Measurements from ENCODE around the gene MRGPRF.

MRGPRF gene

GRCh38 chr11:69017951-69018350 is 4.9 kb upstream of the MRGPRF start:
- Mint-ChIP-seq H3K4me1 (no peaks in the 10 kb centered on the region), H3K9me3 (no peaks in the 10 kb centered on the region), H3K27me3 (peaks cover 58% of the 10 kb centered on the region), H3K36me3 (no peaks in the 10 kb centered on the region), H3K4me3 (no peak overlapping the region), H3K27ac (no peak overlapping the region)
- no peak for DNase-seq
- CTCF ChIA-PET, result no interaction called here

GRCh38 chr11:69014898-69015549 is 2.0 kb upstream of the MRGPRF start:
- Mint-ChIP-seq H3K9me3 (no peaks in the 10 kb centered on the region), H3K27me3 (peaks cover 78% of the 10 kb centered on the region), H3K27ac (no peak overlapping the region), H3K36me3 (no peaks in the 10 kb centered on the region), H3K4me3 (no peak overlapping the region), H3K4me1 (peaks cover 6% of the 10 kb centered on the region)
- CTCF ChIA-PET, result no interaction called here
- no peak for DNase-seq

- Mint-ChIP-seq H3K36me3 (no peaks in the 10 kb centered on the region), H3K27ac (no peak overlapping the region), H3K27me3 (peaks cover 86% of the 10 kb centered on the region), H3K4me1 (peaks cover 6% of the 10 kb centered on the region), H3K9me3 (no peaks in the 10 kb centered on the region), H3K4me3 (no peak overlapping the region)
- DNase-seq, result no peak
- CTCF ChIA-PET, result no interaction called here
These were observed 1.2 kb upstream of the MRGPRF start for GRCh38 chr11:69014084-69014851.

GRCh38 chr11:69012092-69013008 is 696 bp downstream of the MRGPRF start:
- no peaks in the 10 kb centered on the region for H3K9me3 Mint-ChIP-seq
- CTCF ChIA-PET, result no interaction called here
- no peak overlapping the region for H3K27ac Mint-ChIP-seq
- H3K27me3 Mint-ChIP-seq, result peaks cover 92% of the 10 kb centered on the region
- peaks cover 6% of the 10 kb centered on the region for H3K4me1 Mint-ChIP-seq
- DNase-seq, result no peak
- no peaks in the 10 kb centered on the region for H3K36me3 Mint-ChIP-seq
- no peak overlapping the region for H3K4me3 Mint-ChIP-seq

GRCh38 chr11:69011624-69012091 is 1.4 kb downstream of the MRGPRF start:
- Mint-ChIP-seq H3K9me3 (no peaks in the 10 kb centered on the region), H3K4me1 (peaks cover 6% of the 10 kb centered on the region), H3K36me3 (no peaks in the 10 kb centered on the region), H3K27me3 (peaks cover 90% of the 10 kb centered on the region), H3K4me3 (no peak overlapping the region), H3K27ac (no peak overlapping the region)
- CTCF ChIA-PET, result no interaction called here
- DNase-seq, result no peak

- peak; percentile 68 for DNase-seq
- CTCF ChIA-PET, result no interaction called here
These were observed 2.0 kb downstream of the MRGPRF start for GRCh38 chr11:69010964-69011623.

GRCh38 chr11:69010361-69010891 is 2.6 kb downstream of the MRGPRF start:
- Mint-ChIP-seq H3K4me1 (peaks cover 6% of the 10 kb centered on the region), H3K27ac (no peak overlapping the region), H3K36me3 (no peaks in the 10 kb centered on the region), H3K9me3 (no peaks in the 10 kb centered on the region), H3K27me3 (peaks cover 80% of the 10 kb centered on the region), H3K4me3 (no peak overlapping the region)
- CTCF ChIA-PET, result no interaction called here
- DNase-seq, result no peak

More at GRCh38 chr11:69010964-69011623, 2.0 kb downstream of the MRGPRF start:
- no peaks in the 10 kb centered on the region for H3K9me3 Mint-ChIP-seq
- no peak overlapping the region for H3K27ac Mint-ChIP-seq
- no peak overlapping the region for H3K4me3 Mint-ChIP-seq
- H3K27me3 Mint-ChIP-seq, result peaks cover 85% of the 10 kb centered on the region
- peaks cover 6% of the 10 kb centered on the region for H3K4me1 Mint-ChIP-seq
- no peaks in the 10 kb centered on the region for H3K36me3 Mint-ChIP-seq

- Mint-ChIP-seq H3K27ac (no peak overlapping the region), H3K27me3 (peaks cover 80% of the 10 kb centered on the region), H3K4me1 (peaks cover 6% of the 10 kb centered on the region), H3K4me3 (no peak overlapping the region), H3K36me3 (no peaks in the 10 kb centered on the region), H3K9me3 (no peaks in the 10 kb centered on the region)
- CTCF ChIA-PET, result no interaction called here
- no peak for DNase-seq
These were observed 3.4 kb downstream of the MRGPRF start for GRCh38 chr11:69009441-69010211.

- Mint-ChIP-seq H3K9me3 (no peaks in the 10 kb centered on the region), H3K4me3 (no peak overlapping the region), H3K4me1 (peaks cover 6% of the 10 kb centered on the region), H3K27me3 (peaks cover 73% of the 10 kb centered on the region), H3K36me3 (no peaks in the 10 kb centered on the region), H3K27ac (no peak overlapping the region)
- CTCF ChIA-PET, result no interaction called here
- DNase-seq, result no peak
These were observed 4.2 kb downstream of the MRGPRF start for GRCh38 chr11:69008737-69009440.

- no peak for DNase-seq
- H3K27me3 Mint-ChIP-seq, result peaks cover 70% of the 10 kb centered on the region
- peaks cover 6% of the 10 kb centered on the region for H3K4me1 Mint-ChIP-seq
- H3K4me3 Mint-ChIP-seq, result no peak overlapping the region
- CTCF ChIA-PET, result no interaction called here
- H3K27ac Mint-ChIP-seq, result no peak overlapping the region
- H3K9me3 Mint-ChIP-seq, result no peaks in the 10 kb centered on the region
- no peaks in the 10 kb centered on the region for H3K36me3 Mint-ChIP-seq
These were observed 5.1 kb downstream of the MRGPRF start for GRCh38 chr11:69007975-69008381.

- no peaks in the 10 kb centered on the region for H3K36me3 Mint-ChIP-seq
- H3K4me3 Mint-ChIP-seq, result no peak overlapping the region
- H3K4me1 Mint-ChIP-seq, result peaks cover 5% of the 10 kb centered on the region
- no peak for DNase-seq
- no peaks in the 10 kb centered on the region for H3K9me3 Mint-ChIP-seq
- peaks cover 58% of the 10 kb centered on the region for H3K27me3 Mint-ChIP-seq
- no peak overlapping the region for H3K27ac Mint-ChIP-seq
- CTCF ChIA-PET, result no interaction called here
These were observed 6.2 kb downstream of the MRGPRF start for GRCh38 chr11:69006816-69007215.

- H3K27me3 Mint-ChIP-seq, result peaks cover 51% of the 10 kb centered on the region
These were observed 7.2 kb downstream of the MRGPRF start for GRCh38 chr11:69005631-69006368.

More at GRCh38 chr11:69005631-69006368, 7.2 kb downstream of the MRGPRF start:
- CTCF ChIA-PET, result no interaction called here
- Mint-ChIP-seq H3K4me3 (no peak overlapping the region), H3K4me1 (no peaks in the 10 kb centered on the region), H3K36me3 (no peaks in the 10 kb centered on the region), H3K9me3 (no peaks in the 10 kb centered on the region), H3K27ac (no peak overlapping the region)
- DNase-seq, result no peak
